HepG2 (cell line): ENCODE measurements around the gene SEBOX. TPM values are rescaled to one million over a fixed set of nuclear protein-coding genes. Genes with fewer than 3 reads are reported as not detected.

Experiments used
- BHLHE40 ChIP-seq: IDR thresholded peaks from 2 replicates; pipeline ENCODE4 v1.6.1; 2011; ENCODE audit warnings: low read length, improper control_type of control experiment
- FIP1L1 ChIP-seq: fragments of 200-400 bp; formaldehyde crosslinking; IDR thresholded peaks from 2 replicates; pipeline ENCODE4 v1.6.1; 2018; ENCODE audit warnings: low read depth, mild to moderate bottlenecking, low read length, moderate library complexity, borderline replicate concordance; ENCODE audit not compliant: insufficient read depth
- FOXO4 ChIP-seq: sonication (generic); formaldehyde crosslinking; conservative IDR thresholded peaks from 2 replicates; pipeline ENCODE4 v1.8.1; 2023; ENCODE audit warnings: missing genetic modification reagents
- KDM5B ChIP-seq: sonication (generic); formaldehyde crosslinking; IDR thresholded peaks from 2 replicates; pipeline ENCODE4 v1.4.0; 2020; ENCODE audit warnings: missing genetic modification reagents, mild to moderate bottlenecking, borderline replicate concordance
- MEIS1 ChIP-seq: sonication (generic); formaldehyde crosslinking; IDR thresholded peaks from 2 replicates; pipeline ENCODE4 v1.9.0; 2021; ENCODE audit warnings: mild to moderate bottlenecking, missing genetic modification reagents, moderate library complexity, borderline replicate concordance
- NRL ChIP-seq: sonication (generic); formaldehyde crosslinking; IDR thresholded peaks from 2 replicates; pipeline ENCODE4 v1.5.0; 2020; ENCODE audit warnings: missing genetic modification reagents, mild to moderate bottlenecking, moderate library complexity, borderline replicate concordance
- SMC3 ChIP-seq: IDR thresholded peaks from 2 replicates; pipeline ENCODE4 v1.6.1; 2011; ENCODE audit warnings: low read length, improper control_type of control experiment
- SRY ChIP-seq: sonication (generic); formaldehyde crosslinking; IDR thresholded peaks from 2 replicates; pipeline ENCODE4 v1.8.0; 2022; ENCODE audit warnings: mild to moderate bottlenecking, missing genetic modification reagents
- TEAD2 ChIP-seq: sonication (generic); formaldehyde crosslinking; IDR thresholded peaks from 2 replicates; pipeline ENCODE4 v1.9.0; 2021; ENCODE audit warnings: missing genetic modification reagents
- ZNF513 ChIP-seq: sonication (generic); formaldehyde crosslinking; conservative IDR thresholded peaks from 2 replicates; pipeline ENCODE4 v1.5.0; 2020; ENCODE audit warnings: missing genetic modification reagents
- ZNF839 ChIP-seq: sonication (generic); formaldehyde crosslinking; IDR thresholded peaks from 2 replicates; pipeline ENCODE4 v1.4.0; 2020; ENCODE audit warnings: missing genetic modification reagents, mild to moderate bottlenecking, borderline replicate concordance
- polyA plus RNA-seq, 8 experiments: library from polyadenylated mRNA; depleted of rRNA in 3 of 8; stranded (reverse) in 7 of 8; unstranded in 1 of 8; fragments of >200 nt; fragmentation: Illumina TruSeq in 4 of 8; extraction: Trizol in 4 of 8; gene quantifications; 2 replicates each; pipeline versions ENCODE4 v1.2.1 to v1.2.3, GENCODE V29; 2011 to 2016; ENCODE audit warnings: low read depth in 4 of 8, missing spikeins in 1 of 8, mixed read lengths in 1 of 8; ENCODE audit not compliant: insufficient read depth in 1 of 8
- total RNA-seq, 5 experiments: library from RNA; depleted of rRNA; stranded (reverse); fragments of >200 nt; fragmentation: Illumina TruSeq; extraction: Trizol; gene quantifications; 2 replicates each; pipeline ENCODE4 v1.2.3, GENCODE V29; 2016; ENCODE audit warnings: low read depth in 1 of 5
- TF ChIP-seq, protein P1 (sequence below): sonication (generic); formaldehyde crosslinking; IDR thresholded peaks from 2 replicates; pipeline ENCODE4 v1.9.0; 2021; ENCODE audit warnings: mild to moderate bottlenecking, missing genetic modification reagents
- TF ChIP-seq, protein P2 (sequence below): sonication (generic); formaldehyde crosslinking; IDR thresholded peaks from 2 replicates; pipeline ENCODE4 v1.4.0; 2020; ENCODE audit warnings: mild to moderate bottlenecking, low read depth, missing genetic modification reagents

SEBOX gene
- total and polyA plus RNA-seq, 2 of the 13 experiments (the other 11 are each of a cell fraction or from before 2014, with no cell fraction given) = not detected

- TF ChIP-seq, protein P1, sequence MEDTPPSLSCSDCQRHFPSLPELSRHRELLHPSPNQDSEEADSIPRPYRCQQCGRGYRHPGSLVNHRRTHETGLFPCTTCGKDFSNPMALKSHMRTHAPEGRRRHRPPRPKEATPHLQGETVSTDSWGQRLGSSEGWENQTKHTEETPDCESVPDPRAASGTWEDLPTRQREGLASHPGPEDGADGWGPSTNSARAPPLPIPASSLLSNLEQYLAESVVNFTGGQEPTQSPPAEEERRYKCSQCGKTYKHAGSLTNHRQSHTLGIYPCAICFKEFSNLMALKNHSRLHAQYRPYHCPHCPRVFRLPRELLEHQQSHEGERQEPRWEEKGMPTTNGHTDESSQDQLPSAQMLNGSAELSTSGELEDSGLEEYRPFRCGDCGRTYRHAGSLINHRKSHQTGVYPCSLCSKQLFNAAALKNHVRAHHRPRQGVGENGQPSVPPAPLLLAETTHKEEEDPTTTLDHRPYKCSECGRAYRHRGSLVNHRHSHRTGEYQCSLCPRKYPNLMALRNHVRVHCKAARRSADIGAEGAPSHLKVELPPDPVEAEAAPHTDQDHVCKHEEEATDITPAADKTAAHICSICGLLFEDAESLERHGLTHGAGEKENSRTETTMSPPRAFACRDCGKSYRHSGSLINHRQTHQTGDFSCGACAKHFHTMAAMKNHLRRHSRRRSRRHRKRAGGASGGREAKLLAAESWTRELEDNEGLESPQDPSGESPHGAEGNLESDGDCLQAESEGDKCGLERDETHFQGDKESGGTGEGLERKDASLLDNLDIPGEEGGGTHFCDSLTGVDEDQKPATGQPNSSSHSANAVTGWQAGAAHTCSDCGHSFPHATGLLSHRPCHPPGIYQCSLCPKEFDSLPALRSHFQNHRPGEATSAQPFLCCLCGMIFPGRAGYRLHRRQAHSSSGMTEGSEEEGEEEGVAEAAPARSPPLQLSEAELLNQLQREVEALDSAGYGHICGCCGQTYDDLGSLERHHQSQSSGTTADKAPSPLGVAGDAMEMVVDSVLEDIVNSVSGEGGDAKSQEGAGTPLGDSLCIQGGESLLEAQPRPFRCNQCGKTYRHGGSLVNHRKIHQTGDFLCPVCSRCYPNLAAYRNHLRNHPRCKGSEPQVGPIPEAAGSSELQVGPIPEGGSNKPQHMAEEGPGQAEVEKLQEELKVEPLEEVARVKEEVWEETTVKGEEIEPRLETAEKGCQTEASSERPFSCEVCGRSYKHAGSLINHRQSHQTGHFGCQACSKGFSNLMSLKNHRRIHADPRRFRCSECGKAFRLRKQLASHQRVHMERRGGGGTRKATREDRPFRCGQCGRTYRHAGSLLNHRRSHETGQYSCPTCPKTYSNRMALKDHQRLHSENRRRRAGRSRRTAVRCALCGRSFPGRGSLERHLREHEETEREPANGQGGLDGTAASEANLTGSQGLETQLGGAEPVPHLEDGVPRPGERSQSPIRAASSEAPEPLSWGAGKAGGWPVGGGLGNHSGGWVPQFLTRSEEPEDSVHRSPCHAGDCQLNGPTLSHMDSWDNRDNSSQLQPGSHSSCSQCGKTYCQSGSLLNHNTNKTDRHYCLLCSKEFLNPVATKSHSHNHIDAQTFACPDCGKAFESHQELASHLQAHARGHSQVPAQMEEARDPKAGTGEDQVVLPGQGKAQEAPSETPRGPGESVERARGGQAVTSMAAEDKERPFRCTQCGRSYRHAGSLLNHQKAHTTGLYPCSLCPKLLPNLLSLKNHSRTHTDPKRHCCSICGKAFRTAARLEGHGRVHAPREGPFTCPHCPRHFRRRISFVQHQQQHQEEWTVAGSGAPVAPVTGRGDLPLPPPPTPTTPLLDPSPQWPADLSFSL (CRISPR knock-in tag) = 0 out of 2 replicates have a peak, but pooled peaks have one; percentile 44
- TF ChIP-seq ZNF513 (no peak), SRY (CRISPR knock-in tag) (0 out of 2 replicates have a peak, but pooled peaks have one; percentile 41), FIP1L1 (no peak), TEAD2 (no peak), ZNF839 (CRISPR knock-in tag) (no peak), SMC3 (no peak), FOXO4 (CRISPR knock-in tag) (no peak), MEIS1 (no peak), NRL (peak; percentile 42; the same call in 1 of the 2 replicates), BHLHE40 (peak; percentile 42; the same call in 1 of the 2 replicates), KDM5B (peak; percentile 26; the same call in 1 of the 2 replicates)
- TF ChIP-seq, protein P2, sequence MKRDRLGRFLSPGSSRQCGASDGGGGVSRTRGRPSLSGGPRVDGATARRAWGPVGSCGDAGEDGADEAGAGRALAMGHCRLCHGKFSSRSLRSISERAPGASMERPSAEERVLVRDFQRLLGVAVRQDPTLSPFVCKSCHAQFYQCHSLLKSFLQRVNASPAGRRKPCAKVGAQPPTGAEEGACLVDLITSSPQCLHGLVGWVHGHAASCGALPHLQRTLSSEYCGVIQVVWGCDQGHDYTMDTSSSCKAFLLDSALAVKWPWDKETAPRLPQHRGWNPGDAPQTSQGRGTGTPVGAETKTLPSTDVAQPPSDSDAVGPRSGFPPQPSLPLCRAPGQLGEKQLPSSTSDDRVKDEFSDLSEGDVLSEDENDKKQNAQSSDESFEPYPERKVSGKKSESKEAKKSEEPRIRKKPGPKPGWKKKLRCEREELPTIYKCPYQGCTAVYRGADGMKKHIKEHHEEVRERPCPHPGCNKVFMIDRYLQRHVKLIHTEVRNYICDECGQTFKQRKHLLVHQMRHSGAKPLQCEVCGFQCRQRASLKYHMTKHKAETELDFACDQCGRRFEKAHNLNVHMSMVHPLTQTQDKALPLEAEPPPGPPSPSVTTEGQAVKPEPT (CRISPR knock-in tag) = no peak; the same call in 1 of the 2 replicates
Observed at GRCh38 chr17:28404812-28405570, 40.0 kb upstream of the SEBOX start (continued).
